OCI-LY3 (cell line): ENCODE data around the gene PLA2G4F.

ENCODE experiments used
- H2AFZ ChIP-seq: fragments of 200-600, 300-600 bp; shearing (Covaris generic); 2 replicates; pipeline ENCODE4 v1.6.0; 2014; ENCODE audit warnings: antibody characterized with exemption, low read depth, low read length
- H3K27ac ChIP-seq: fragments of 200-600, 300-600 bp; sonication (generic); 2 replicates; pipeline ENCODE4 v1.5.1; 2014; ENCODE audit warnings: mild to moderate bottlenecking, low read length, moderate library complexity, mixed read lengths
- H3K27me3 ChIP-seq: fragments of 200-600, 300-600 bp; sonication (generic); 2 replicates; pipeline ENCODE4 v1.6.1; 2014; ENCODE audit warnings: low read depth, low read length, mixed read lengths
- H3K36me3 ChIP-seq: fragments of 200-600, 300-600 bp; sonication (generic); replicated peaks from 2 replicates; pipeline ENCODE3; 2014; ENCODE audit warnings: low read depth, low read length, mixed read lengths
- H3K4me1 ChIP-seq: fragments of 300-600, 200-600 bp; sonication (generic); 2 replicates; pipeline ENCODE4 v1.6.1; 2014; ENCODE audit warnings: low read length, mixed read lengths
- H3K4me2 ChIP-seq: fragments of 200-600, 300-600 bp; sonication (generic); 2 replicates; pipeline ENCODE4 v1.6.1; 2014; ENCODE audit warnings: low read length, mixed read lengths
- H3K4me3 ChIP-seq: fragments of 300-600, 200-600 bp; sonication (generic); 2 replicates; pipeline ENCODE4 v1.5.1; 2014; ENCODE audit warnings: antibody characterized with exemption, mild to moderate bottlenecking, low read length, moderate library complexity
- H3K79me2 ChIP-seq: fragments of 300-600, 200-600 bp; shearing (Covaris generic); 2 replicates; pipeline ENCODE4 v1.6.1; 2014; ENCODE audit warnings: mild to moderate bottlenecking, low read length, mixed read lengths
- H3K9ac ChIP-seq: fragments of 300-600, 200-600 bp; shearing (Covaris generic); 2 replicates; pipeline ENCODE4 v1.6.0; 2014; ENCODE audit warnings: mild to moderate bottlenecking, low read length, moderate library complexity
- H3K9me3 ChIP-seq: fragments of 200-600, 300-600 bp; shearing (Covaris generic); 2 replicates; pipeline ENCODE4 v1.6.1; 2014; ENCODE audit warnings: low read length, mixed read lengths; ENCODE audit not compliant: insufficient read depth
- H4K20me1 ChIP-seq: fragments of 200-600, 300-600 bp; sonication (generic); 2 replicates; pipeline ENCODE4 v1.6.1; 2016; ENCODE audit warnings: low read length, mixed read lengths; ENCODE audit not compliant: insufficient read depth
- EZH2phosphoT487 ChIP-seq: fragments of 200-600 bp; shearing (Covaris generic); IDR thresholded peaks from 2 replicates; pipeline ENCODE4 v1.6.1; 2018; ENCODE audit warnings: antibody characterized with exemption, mixed run types, low read depth
- TF ChIP-seq, protein P1 (sequence below): fragments of 200-600, 300-600 bp; sonication (generic); IDR thresholded peaks from 2 replicates; pipeline ENCODE4 v1.5.1; 2014; ENCODE audit warnings: antibody characterized with exemption, low read length, low read depth

The PLA2G4F gene

DNA sequence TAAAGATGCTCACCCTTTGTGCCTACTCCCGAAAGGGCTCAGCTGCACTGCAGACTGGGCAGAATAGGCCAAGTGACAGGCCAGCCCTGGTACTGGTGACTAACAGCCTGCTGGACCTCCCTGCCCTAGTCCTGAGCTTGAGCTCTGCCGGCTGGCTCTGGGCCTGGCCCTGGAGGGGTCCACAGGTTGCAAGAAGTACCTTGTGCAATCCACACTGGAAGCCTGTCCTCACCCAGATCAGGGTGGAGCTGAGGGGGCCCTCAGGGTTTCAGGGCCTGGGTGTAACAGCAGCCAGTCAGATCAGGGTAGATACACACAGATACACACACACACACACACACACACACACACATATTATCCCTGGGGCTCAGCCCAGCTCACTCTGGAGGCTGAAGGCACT lies 34.8 kb downstream of the PLA2G4F start:
- no peaks in the 10 kb centered on the region for H4K20me1 ChIP-seq
- no peak overlapping the region for H3K4me3 ChIP-seq
- H3K9me3 ChIP-seq, result no peaks in the 10 kb centered on the region
- no peak overlapping the region for H2AFZ ChIP-seq
- no peak overlapping the region for H3K4me2 ChIP-seq
- H3K27ac ChIP-seq, result no peak overlapping the region
- H3K36me3 ChIP-seq, result no peaks in the 10 kb centered on the region
- peaks cover 18% of the 10 kb centered on the region for H3K27me3 ChIP-seq
- no peaks in the 10 kb centered on the region for H3K79me2 ChIP-seq
- no peaks in the 10 kb centered on the region for H3K4me1 ChIP-seq
- TF ChIP-seq, protein P1, sequence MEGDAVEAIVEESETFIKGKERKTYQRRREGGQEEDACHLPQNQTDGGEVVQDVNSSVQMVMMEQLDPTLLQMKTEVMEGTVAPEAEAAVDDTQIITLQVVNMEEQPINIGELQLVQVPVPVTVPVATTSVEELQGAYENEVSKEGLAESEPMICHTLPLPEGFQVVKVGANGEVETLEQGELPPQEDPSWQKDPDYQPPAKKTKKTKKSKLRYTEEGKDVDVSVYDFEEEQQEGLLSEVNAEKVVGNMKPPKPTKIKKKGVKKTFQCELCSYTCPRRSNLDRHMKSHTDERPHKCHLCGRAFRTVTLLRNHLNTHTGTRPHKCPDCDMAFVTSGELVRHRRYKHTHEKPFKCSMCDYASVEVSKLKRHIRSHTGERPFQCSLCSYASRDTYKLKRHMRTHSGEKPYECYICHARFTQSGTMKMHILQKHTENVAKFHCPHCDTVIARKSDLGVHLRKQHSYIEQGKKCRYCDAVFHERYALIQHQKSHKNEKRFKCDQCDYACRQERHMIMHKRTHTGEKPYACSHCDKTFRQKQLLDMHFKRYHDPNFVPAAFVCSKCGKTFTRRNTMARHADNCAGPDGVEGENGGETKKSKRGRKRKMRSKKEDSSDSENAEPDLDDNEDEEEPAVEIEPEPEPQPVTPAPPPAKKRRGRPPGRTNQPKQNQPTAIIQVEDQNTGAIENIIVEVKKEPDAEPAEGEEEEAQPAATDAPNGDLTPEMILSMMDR, result no peak
- no peak for TF ChIP-seq EZH2phosphoT487
- no peak overlapping the region for H3K9ac ChIP-seq

DNA sequence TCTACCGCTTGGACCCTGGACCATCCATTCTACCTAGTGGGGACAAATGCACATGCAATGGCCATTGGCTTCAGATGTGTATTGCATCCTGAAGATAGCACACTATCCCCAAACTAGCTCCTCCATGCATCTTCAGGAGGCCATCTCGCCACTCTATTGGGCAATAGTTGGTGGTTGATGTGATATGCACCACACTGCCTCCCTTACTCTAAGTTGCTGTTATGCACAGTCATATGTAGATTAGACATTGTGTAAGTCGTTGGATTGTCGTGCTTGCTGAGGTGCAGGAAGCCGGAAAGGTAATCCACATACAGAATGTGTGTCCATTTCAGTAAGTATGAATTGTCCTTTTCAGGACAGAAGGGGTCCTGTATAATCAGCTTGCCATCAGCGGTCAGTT lies 35.4 kb downstream of the PLA2G4F start:
- no peaks in the 10 kb centered on the region for H4K20me1 ChIP-seq
- TF ChIP-seq EZH2phosphoT487, result no peak
- TF ChIP-seq, protein P1, result no peak
- no peaks in the 10 kb centered on the region for H3K79me2 ChIP-seq
- no peak overlapping the region for H3K9ac ChIP-seq
- H3K4me1 ChIP-seq, result no peaks in the 10 kb centered on the region
- peaks cover 18% of the 10 kb centered on the region for H3K27me3 ChIP-seq
- no peak overlapping the region for H2AFZ ChIP-seq
- no peaks in the 10 kb centered on the region for H3K36me3 ChIP-seq
- H3K4me2 ChIP-seq, result no peak overlapping the region
- no peak overlapping the region for H3K27ac ChIP-seq
- H3K4me3 ChIP-seq, result no peak overlapping the region
- H3K9me3 ChIP-seq, result no peaks in the 10 kb centered on the region

DNA sequence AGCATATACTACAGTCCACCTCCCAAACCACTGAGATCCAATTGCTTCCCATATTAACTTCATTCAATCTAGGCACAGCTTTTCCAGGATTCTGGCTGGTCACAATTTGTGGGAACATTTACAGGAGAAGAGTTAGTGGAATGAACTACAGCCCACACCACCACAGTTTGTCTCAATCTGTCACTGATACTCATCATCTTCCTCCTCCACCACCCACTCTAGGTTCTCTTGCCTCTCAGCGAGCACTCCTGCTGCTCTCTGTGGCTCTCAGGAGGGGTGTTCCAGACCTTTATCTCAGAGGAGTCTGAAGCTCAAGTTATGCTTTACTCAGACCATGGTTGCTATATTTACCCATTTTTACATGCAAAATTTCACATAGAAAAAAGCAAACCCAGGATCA lies 36.2 kb downstream of the PLA2G4F start:
- H2AFZ ChIP-seq, result no peak overlapping the region
- no peaks in the 10 kb centered on the region for H3K4me1 ChIP-seq
- no peak overlapping the region for H3K27ac ChIP-seq
- no peak overlapping the region for H3K4me2 ChIP-seq
- no peaks in the 10 kb centered on the region for H3K36me3 ChIP-seq
- H3K27me3 ChIP-seq, result peaks cover 17% of the 10 kb centered on the region
- no peak overlapping the region for H3K4me3 ChIP-seq
- TF ChIP-seq, protein P1, result no peak
- TF ChIP-seq EZH2phosphoT487, result no peak
- no peaks in the 10 kb centered on the region for H3K79me2 ChIP-seq
- H3K9me3 ChIP-seq, result no peaks in the 10 kb centered on the region
- H3K9ac ChIP-seq, result no peak overlapping the region
- no peaks in the 10 kb centered on the region for H4K20me1 ChIP-seq

DNA sequence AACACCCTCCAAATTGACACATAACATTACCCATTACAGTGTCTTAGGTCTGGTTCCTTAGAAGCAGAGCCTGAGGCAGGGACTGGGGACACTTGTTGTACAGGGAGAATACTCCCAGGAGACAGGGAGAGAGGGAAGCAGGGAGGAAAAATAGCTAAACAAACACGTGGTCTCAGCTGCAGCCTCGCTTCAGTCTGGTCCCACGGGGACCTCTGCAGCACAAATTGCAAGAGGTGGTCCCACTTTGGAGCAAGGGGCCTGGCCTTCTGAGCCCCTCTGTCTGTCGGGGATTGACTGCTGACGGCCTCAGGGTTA lies 37.0 kb downstream of the PLA2G4F start:
- H3K4me3 ChIP-seq, result no peak overlapping the region
- no peaks in the 10 kb centered on the region for H3K9me3 ChIP-seq
- H3K27me3 ChIP-seq, result peaks cover 22% of the 10 kb centered on the region
- H3K9ac ChIP-seq, result no peak overlapping the region
- no peaks in the 10 kb centered on the region for H4K20me1 ChIP-seq
- H3K4me2 ChIP-seq, result peak overlapping the region; percentile 43; the same call in 1 of the 2 replicates
- H3K79me2 ChIP-seq, result no peaks in the 10 kb centered on the region
- no peaks in the 10 kb centered on the region for H3K4me1 ChIP-seq
- H2AFZ ChIP-seq, result 0 out of 2 replicates have a peak overlapping the region, but pooled peaks have one; percentile 84
- TF ChIP-seq, protein P1, result no peak
- no peaks in the 10 kb centered on the region for H3K36me3 ChIP-seq
- H3K27ac ChIP-seq, result no peak overlapping the region
